Mesendoderm (in vitro differentiated cells): ENCODE measurements around the gene ERCC5.

Experiments
- DNase-seq: peaks from one replicate; pipeline ENCODE4 v3.0.0; 2013
- H2AK5ac ChIP-seq: 2 replicates; pipeline ENCODE4 v1.6.1; 2013; ENCODE audit warnings: low read length, inconsistent platforms
- H2BK120ac ChIP-seq: 2 replicates; pipeline ENCODE4 v1.6.1; 2013; ENCODE audit warnings: low read depth, mild to moderate bottlenecking, low read length, moderate library complexity, mixed read lengths
- H2BK15ac ChIP-seq: replicated peaks from 2 replicates; pipeline ENCODE4 v1.6.1; 2013; ENCODE audit warnings: low read depth, mild to moderate bottlenecking, moderate library complexity
- H2BK5ac ChIP-seq: 2 replicates; pipeline ENCODE4 v1.6.1; 2013; ENCODE audit warnings: low read length, inconsistent platforms
- H3K18ac ChIP-seq: 2 replicates; pipeline ENCODE4 v1.6.1; 2013; ENCODE audit warnings: mild to moderate bottlenecking, low read length, mixed read lengths
- H3K23ac ChIP-seq: one replicate; pipeline ENCODE4 v1.6.1; 2013; ENCODE audit warnings: low read length
- H3K27ac ChIP-seq: 2 replicates; pipeline ENCODE4 v1.5.1; 2013; ENCODE audit warnings: low read depth, mild to moderate bottlenecking, inconsistent platforms, low read length, moderate library complexity
- H3K27me3 ChIP-seq: 2 replicates; pipeline ENCODE4 v1.6.1; 2013; ENCODE audit warnings: low read length, control low read depth, mild to moderate bottlenecking, inconsistent platforms; ENCODE audit not compliant: insufficient read depth, poor library complexity
- H3K36me3 ChIP-seq: 2 replicates; pipeline ENCODE4 v1.6.1; 2013; ENCODE audit warnings: low read length, inconsistent platforms; ENCODE audit not compliant: control insufficient read depth, insufficient read depth
- H3K4ac ChIP-seq: one replicate; pipeline ENCODE4 v1.6.1; 2013; ENCODE audit warnings: low read depth, mild to moderate bottlenecking, low read length, moderate library complexity
- H3K4me1 ChIP-seq: 2 replicates; pipeline ENCODE4 v1.6.1; 2013; ENCODE audit warnings: low read depth, low read length, inconsistent platforms; ENCODE audit not compliant: control insufficient read depth
- H3K4me2 ChIP-seq: 2 replicates; pipeline ENCODE4 v1.6.1; 2013; ENCODE audit warnings: low read length
- H3K4me3 ChIP-seq: 2 replicates; pipeline ENCODE4 v1.5.1; 2013; ENCODE audit warnings: mild to moderate bottlenecking, low read length
- H3K56ac ChIP-seq: one replicate; pipeline ENCODE4 v1.6.1; 2013; ENCODE audit warnings: low read length
- H3K79me1 ChIP-seq: 2 replicates; pipeline ENCODE4 v1.6.1; 2013; ENCODE audit warnings: low read length, inconsistent platforms
- H3K79me2 ChIP-seq: 2 replicates; pipeline ENCODE4 v1.6.1; 2013; ENCODE audit warnings: mild to moderate bottlenecking, low read length; ENCODE audit not compliant: control insufficient read depth, insufficient read depth
- H3K9ac ChIP-seq: 2 replicates; pipeline ENCODE4 v1.6.1; 2013; ENCODE audit warnings: low read length, inconsistent platforms
- H4K5ac ChIP-seq: one replicate; pipeline ENCODE4 v1.6.1; 2013; ENCODE audit warnings: low read length
- H4K8ac ChIP-seq: one replicate; pipeline ENCODE4 v1.6.1; 2013; ENCODE audit warnings: low read depth, mild to moderate bottlenecking, control low read depth, low read length, moderate library complexity
- WGBS: extraction: QIAGEN DNeasy Blood & Tissue Kit; methylation state at CpG from one replicate; pipeline ENCODE4 v1.1.7; 2013; ENCODE audit warnings: low lambda C conversion rate, missing lambda C conversion rate; ENCODE audit not compliant: insufficient coverage; ENCODE audit errors: extremely low coverage; 5-methylcytosine and 5-hydroxymethylcytosine counted together

ERCC5 gene

GRCh38 chr13:102901056-102901455 is 55.2 kb downstream of the ERCC5 start:
- H3K27ac ChIP-seq = no peak overlapping the region
- H4K5ac ChIP-seq = no peak overlapping the region
- no peak overlapping the region for H3K4ac ChIP-seq
- no peak overlapping the region for H2BK120ac ChIP-seq
- no peak overlapping the region for H2AK5ac ChIP-seq
- H2BK15ac ChIP-seq = no peak overlapping the region
- H3K79me2 ChIP-seq = no peaks in the 10 kb centered on the region
- no peak overlapping the region for H3K23ac ChIP-seq
- H3K79me1 ChIP-seq = no peaks in the 10 kb centered on the region
- H2BK5ac ChIP-seq = no peak overlapping the region
- H4K8ac ChIP-seq = no peak overlapping the region
- no peak overlapping the region for H3K18ac ChIP-seq
- no peaks in the 10 kb centered on the region for H3K27me3 ChIP-seq
- no peak overlapping the region for H3K56ac ChIP-seq
- H3K4me3 ChIP-seq = no peak overlapping the region
- no peaks in the 10 kb centered on the region for H3K4me1 ChIP-seq
- no peak overlapping the region for H3K4me2 ChIP-seq
- no peak for DNase-seq
- H3K36me3 ChIP-seq = no peaks in the 10 kb centered on the region
- no peak overlapping the region for H3K9ac ChIP-seq

GRCh38 chr13:102901615-102902305 is 55.9 kb downstream of the ERCC5 start:
- Histone ChIP-seq H3K9ac (no peak overlapping the region), H3K27ac (no peak overlapping the region), H4K5ac (no peak overlapping the region)

GRCh38 chr13:102902789-102903347 is 57.0 kb downstream of the ERCC5 start:
- no peak overlapping the region for H3K18ac ChIP-seq
- no peaks in the 10 kb centered on the region for H3K79me1 ChIP-seq
- H3K27me3 ChIP-seq = no peaks in the 10 kb centered on the region
- H2AK5ac ChIP-seq = no peak overlapping the region
- no CpG with 5 or more reads among the region's 12 CpGs for WGBS
- H3K27ac ChIP-seq = no peak overlapping the region
- H3K4me2 ChIP-seq = no peak overlapping the region
- no peak overlapping the region for H2BK15ac ChIP-seq
- H4K8ac ChIP-seq = no peak overlapping the region
- H2BK5ac ChIP-seq = no peak overlapping the region
- H3K4ac ChIP-seq = no peak overlapping the region
- no peak overlapping the region for H3K23ac ChIP-seq
- no peak overlapping the region for H3K56ac ChIP-seq
- no peak overlapping the region for H3K4me3 ChIP-seq
- no peaks in the 10 kb centered on the region for H3K79me2 ChIP-seq
- H3K9ac ChIP-seq = no peak overlapping the region
- H3K36me3 ChIP-seq = no peaks in the 10 kb centered on the region
- peak; percentile 29 for DNase-seq
- no peaks in the 10 kb centered on the region for H3K4me1 ChIP-seq
- no peak overlapping the region for H2BK120ac ChIP-seq
- H4K5ac ChIP-seq = no peak overlapping the region

More at GRCh38 chr13:102901615-102902305, 55.9 kb downstream of the ERCC5 start:
- Histone ChIP-seq H2BK5ac (no peak overlapping the region), H3K56ac (no peak overlapping the region), H4K8ac (no peak overlapping the region), H3K36me3 (no peaks in the 10 kb centered on the region), H3K18ac (no peak overlapping the region), H3K27me3 (no peaks in the 10 kb centered on the region), H3K4me2 (no peak overlapping the region), H3K79me1 (no peaks in the 10 kb centered on the region), H2AK5ac (no peak overlapping the region), H3K4ac (no peak overlapping the region), H2BK120ac (no peak overlapping the region), H3K4me1 (no peaks in the 10 kb centered on the region), H3K4me3 (no peak overlapping the region), H2BK15ac (no peak overlapping the region), H3K23ac (no peak overlapping the region), H3K79me2 (no peaks in the 10 kb centered on the region)
- no peak for DNase-seq
- WGBS = no CpG with 5 or more reads among the region's 5 CpGs

GRCh38 chr13:102903659-102904407 is 58.0 kb downstream of the ERCC5 start:
- WGBS = no CpG with 5 or more reads among the region's 14 CpGs
- peak; percentile 20 for DNase-seq

GRCh38 chr13:102904408-102904862 is 58.6 kb downstream of the ERCC5 start:
- Histone ChIP-seq H3K27ac (no peak overlapping the region), H3K4me2 (no peak overlapping the region), H2AK5ac (no peak overlapping the region), H3K18ac (no peak overlapping the region), H3K4ac (no peak overlapping the region), H4K8ac (no peak overlapping the region), H3K23ac (no peak overlapping the region), H2BK120ac (no peak overlapping the region), H3K4me3 (no peak overlapping the region), H3K79me2 (no peaks in the 10 kb centered on the region), H2BK5ac (no peak overlapping the region), H3K79me1 (no peaks in the 10 kb centered on the region), H3K27me3 (no peaks in the 10 kb centered on the region), H3K36me3 (no peaks in the 10 kb centered on the region), H3K56ac (no peak overlapping the region), H3K9ac (no peak overlapping the region), H4K5ac (no peak overlapping the region), H2BK15ac (no peak overlapping the region), H3K4me1 (no peaks in the 10 kb centered on the region)
- no peak for DNase-seq
- no CpG with 5 or more reads among the region's 5 CpGs for WGBS

More at GRCh38 chr13:102903659-102904407, 58.0 kb downstream of the ERCC5 start:
- no peaks in the 10 kb centered on the region for H3K36me3 ChIP-seq
- no peak overlapping the region for H3K56ac ChIP-seq
- no peaks in the 10 kb centered on the region for H3K79me2 ChIP-seq
- no peak overlapping the region for H3K23ac ChIP-seq
- no peak overlapping the region for H3K4me3 ChIP-seq
- H2BK15ac ChIP-seq = no peak overlapping the region
- H2AK5ac ChIP-seq = no peak overlapping the region
- H3K27me3 ChIP-seq = no peaks in the 10 kb centered on the region
- no peak overlapping the region for H3K27ac ChIP-seq
- no peaks in the 10 kb centered on the region for H3K79me1 ChIP-seq
- no peak overlapping the region for H3K4me2 ChIP-seq
- no peak overlapping the region for H3K18ac ChIP-seq
- no peaks in the 10 kb centered on the region for H3K4me1 ChIP-seq
- no peak overlapping the region for H2BK120ac ChIP-seq
- H3K9ac ChIP-seq = no peak overlapping the region
- no peak overlapping the region for H2BK5ac ChIP-seq
- no peak overlapping the region for H4K5ac ChIP-seq
- H3K4ac ChIP-seq = no peak overlapping the region
- H4K8ac ChIP-seq = no peak overlapping the region
